Loucy (cell line): ENCODE measurements around the gene AMPD2.

ENCODE experiments used
- EZH2phosphoT487 ChIP-seq: fragments of 200-600 bp; IDR thresholded peaks from 2 replicates; pipeline ENCODE4 v1.6.1; 2018; ENCODE audit warnings: antibody characterized with exemption, mild to moderate bottlenecking, moderate library complexity, borderline replicate concordance
- TF ChIP-seq, protein P1 (sequence below): fragments of 200-600 bp; sonication (generic); conservative IDR thresholded peaks from 2 replicates; pipeline ENCODE4 v1.5.1; 2014; ENCODE audit warnings: mild to moderate bottlenecking, antibody characterized with exemption, low read length

DNA sequence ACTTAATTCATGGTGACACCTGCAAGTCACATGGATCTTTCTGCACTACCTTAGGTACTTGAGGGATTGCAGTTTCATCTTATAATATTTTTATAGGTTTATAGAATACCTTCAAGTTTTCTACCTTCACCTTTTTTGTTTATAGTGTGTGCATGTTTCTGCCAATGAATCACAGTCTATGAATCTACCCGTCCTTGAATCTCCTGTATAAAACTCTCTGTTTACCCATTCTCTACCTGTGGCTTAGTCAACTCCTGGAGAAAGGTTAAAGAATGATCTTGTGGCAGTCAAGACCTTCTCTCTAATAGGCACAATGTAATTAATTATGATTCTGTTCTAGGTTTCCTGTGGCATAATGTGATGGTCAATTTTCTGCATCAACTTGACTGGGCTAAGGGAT is 45.0 kb downstream of the AMPD2 start:
- TF ChIP-seq, protein P1, sequence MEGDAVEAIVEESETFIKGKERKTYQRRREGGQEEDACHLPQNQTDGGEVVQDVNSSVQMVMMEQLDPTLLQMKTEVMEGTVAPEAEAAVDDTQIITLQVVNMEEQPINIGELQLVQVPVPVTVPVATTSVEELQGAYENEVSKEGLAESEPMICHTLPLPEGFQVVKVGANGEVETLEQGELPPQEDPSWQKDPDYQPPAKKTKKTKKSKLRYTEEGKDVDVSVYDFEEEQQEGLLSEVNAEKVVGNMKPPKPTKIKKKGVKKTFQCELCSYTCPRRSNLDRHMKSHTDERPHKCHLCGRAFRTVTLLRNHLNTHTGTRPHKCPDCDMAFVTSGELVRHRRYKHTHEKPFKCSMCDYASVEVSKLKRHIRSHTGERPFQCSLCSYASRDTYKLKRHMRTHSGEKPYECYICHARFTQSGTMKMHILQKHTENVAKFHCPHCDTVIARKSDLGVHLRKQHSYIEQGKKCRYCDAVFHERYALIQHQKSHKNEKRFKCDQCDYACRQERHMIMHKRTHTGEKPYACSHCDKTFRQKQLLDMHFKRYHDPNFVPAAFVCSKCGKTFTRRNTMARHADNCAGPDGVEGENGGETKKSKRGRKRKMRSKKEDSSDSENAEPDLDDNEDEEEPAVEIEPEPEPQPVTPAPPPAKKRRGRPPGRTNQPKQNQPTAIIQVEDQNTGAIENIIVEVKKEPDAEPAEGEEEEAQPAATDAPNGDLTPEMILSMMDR = no peak
- no peak for TF ChIP-seq EZH2phosphoT487
